ENCODE data around the gene C1QL1.
A peak's percentile ranks its signal among the peaks of the same experiment; 100 is the strongest.

Gene C1QL1

GRCh38 chr17:44914148-44914547, 54.0 kb downstream of the C1QL1 start:
- DNase-seq (ENCODE audit: low spot score) = no peak

DNA sequence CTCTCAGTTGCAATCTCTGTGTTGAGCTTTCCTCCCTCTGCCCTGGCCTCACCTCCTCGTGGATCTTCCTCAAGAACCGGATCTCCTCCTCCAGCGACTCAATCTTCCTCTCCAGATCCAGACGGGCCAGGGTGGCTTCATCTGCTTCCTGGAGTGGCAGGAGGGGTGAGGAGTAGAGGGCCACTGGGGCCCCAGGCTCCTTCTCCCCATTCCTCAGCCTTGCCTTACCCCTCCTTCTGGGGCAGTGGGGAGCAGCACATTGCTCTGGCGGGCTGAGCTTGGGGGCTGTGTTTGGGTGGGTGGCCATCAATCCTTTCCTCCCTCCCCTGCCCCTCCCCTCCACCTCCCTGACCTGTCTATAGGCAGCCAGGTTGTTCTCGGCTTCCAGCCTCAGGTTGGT, 54.4 kb downstream of the C1QL1 start:
- no peak for DNase-seq (ENCODE audit: low spot score)

DNA sequence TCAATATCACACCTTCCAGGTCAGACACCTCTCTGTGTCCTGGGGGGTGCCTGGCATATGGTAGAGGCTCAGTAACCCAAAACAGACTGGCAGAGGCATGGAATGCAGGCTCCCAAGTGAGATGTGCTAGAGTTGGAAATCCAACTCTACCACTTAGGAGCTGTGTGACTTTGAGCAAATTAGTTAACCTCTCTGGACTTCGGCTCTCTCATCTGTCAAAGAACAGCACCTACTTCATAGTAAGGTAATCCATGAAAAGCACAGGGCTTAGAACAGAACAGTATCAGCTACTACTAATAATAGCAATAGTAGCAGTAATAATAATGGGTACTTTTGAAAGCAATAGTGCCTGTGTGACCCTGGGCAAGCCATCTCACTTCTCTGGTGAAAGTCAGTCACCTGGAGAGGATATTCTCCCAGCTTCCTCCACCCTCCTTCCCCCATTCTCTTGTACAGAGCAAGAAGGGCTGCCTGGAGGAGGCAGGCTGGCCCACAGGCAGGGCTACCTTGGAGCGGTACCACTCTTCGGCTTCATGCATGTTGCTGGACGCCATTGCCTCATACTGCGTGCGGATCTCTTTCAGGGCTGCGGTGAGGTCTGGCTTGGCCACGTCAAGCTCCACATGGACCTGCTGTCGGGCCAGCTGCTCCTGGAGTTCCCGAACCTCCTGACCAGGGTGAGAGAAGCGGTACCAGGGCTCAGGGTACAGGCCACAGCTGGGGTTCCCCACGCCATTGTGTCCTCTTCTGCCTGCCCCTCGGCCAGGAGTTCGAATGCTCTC, 55.1 kb downstream of the C1QL1 start:
- DNase-seq (ENCODE audit: low spot score) = no peak

DNA sequence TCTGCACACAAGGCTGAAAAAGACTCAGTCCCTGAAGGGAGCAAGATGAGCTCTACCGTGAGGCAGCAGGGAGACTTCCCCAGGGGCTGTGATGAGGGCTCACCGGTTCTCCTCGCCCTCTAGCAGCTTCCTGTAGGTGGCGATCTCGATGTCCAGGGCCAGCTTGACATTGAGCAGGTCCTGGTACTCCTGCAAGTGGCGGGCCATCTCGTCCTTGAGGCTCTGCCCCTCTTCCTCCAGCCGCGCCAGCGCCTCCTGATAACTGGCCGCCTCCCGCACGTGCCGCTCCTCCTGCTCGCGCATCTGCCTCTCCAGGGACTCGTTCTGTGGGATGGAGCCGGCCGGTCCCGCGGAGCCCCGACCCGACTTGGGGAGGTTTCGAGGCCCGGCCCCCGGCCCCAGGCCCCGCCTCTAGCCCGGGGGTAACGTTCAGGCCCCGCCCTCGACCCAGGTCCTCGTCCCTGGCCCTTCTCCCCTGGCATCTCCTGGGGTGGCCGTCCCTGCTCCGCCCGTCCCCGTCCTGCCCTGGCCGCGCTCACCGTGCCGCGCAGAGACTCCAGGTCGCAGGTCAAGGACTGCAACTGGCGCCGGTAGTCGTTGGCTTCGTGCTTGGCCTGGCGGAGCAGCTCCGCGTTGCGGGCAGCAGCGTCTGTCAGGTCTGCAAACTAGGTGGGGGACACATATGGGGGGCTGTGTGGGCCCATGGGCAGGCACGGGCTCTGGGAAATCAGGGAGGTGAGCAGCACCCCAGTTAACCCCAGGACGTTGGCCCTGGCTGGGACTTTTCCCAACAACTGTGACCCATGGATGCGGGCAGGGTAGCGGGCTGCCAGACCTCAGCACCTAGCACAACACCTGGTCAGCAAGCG, 56.7 kb downstream of the C1QL1 start:
- peak; percentile 81 for DNase-seq (ENCODE audit: low spot score)

GRCh38 chr17:44910231-44911106, 57.6 kb downstream of the C1QL1 start:
- DNase-seq (ENCODE audit: low spot score) = no peak
